Suprapubic skin (tissue), 4 donors: ENCODE data around the gene SPG7.

Source experiments
- EP300 ChIP-seq: sonication (generic); formaldehyde crosslinking; IDR thresholded peaks from one replicate; pipeline ENCODE4 v1.6.1; 2017; ENCODE audit warnings: antibody characterized with exemption
- POLR2A ChIP-seq, 2 donors: fragments of 450-650 bp; IDR thresholded peaks; one replicate each; pipeline ENCODE4 v1.6.1; 2017; ENCODE audit warnings: antibody characterized with exemption in 2 of 2, mild to moderate bottlenecking in 2 of 2, moderate library complexity in 2 of 2
- POLR2AphosphoS5 ChIP-seq, 3 donors: sonication (generic); formaldehyde crosslinking; IDR thresholded peaks; one replicate each; pipeline ENCODE4 v1.6.1; 2017; ENCODE audit warnings: antibody characterized with exemption in 3 of 3
- TF ChIP-seq, protein P1 (sequence below), 2 donors: fragments of 200-600 bp in 1 of 2; fragments of 450-650 bp in 1 of 2; sonication (generic) in 1 of 2; IDR thresholded peaks; one replicate each; pipeline ENCODE4 v1.5.1; 2016 to 2019; ENCODE audit warnings: antibody characterized with exemption in 2 of 2, mild to moderate bottlenecking in 1 of 2, moderate library complexity in 1 of 2

DNA sequence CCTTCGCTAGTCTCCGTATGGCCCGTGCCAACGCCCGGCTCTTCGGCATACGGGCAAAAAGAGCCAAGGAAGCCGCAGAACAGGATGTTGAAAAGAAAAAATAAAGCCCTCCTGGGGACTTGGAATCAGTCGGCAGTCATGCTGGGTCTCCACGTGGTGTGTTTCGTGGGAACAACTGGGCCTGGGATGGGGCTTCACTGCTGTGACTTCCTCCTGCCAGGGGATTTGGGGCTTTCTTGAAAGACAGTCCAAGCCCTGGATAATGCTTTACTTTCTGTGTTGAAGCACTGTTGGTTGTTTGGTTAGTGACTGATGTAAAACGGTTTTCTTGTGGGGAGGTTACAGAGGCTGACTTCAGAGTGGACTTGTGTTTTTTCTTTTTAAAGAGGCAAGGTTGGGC, 54.7 kb downstream of the SPG7 start:
- TF ChIP-seq, protein P1, sequence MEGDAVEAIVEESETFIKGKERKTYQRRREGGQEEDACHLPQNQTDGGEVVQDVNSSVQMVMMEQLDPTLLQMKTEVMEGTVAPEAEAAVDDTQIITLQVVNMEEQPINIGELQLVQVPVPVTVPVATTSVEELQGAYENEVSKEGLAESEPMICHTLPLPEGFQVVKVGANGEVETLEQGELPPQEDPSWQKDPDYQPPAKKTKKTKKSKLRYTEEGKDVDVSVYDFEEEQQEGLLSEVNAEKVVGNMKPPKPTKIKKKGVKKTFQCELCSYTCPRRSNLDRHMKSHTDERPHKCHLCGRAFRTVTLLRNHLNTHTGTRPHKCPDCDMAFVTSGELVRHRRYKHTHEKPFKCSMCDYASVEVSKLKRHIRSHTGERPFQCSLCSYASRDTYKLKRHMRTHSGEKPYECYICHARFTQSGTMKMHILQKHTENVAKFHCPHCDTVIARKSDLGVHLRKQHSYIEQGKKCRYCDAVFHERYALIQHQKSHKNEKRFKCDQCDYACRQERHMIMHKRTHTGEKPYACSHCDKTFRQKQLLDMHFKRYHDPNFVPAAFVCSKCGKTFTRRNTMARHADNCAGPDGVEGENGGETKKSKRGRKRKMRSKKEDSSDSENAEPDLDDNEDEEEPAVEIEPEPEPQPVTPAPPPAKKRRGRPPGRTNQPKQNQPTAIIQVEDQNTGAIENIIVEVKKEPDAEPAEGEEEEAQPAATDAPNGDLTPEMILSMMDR (IDR thresholded peaks at IDR 0.05) = no peak
- TF ChIP-seq POLR2AphosphoS5 (IDR thresholded peaks at IDR 0.05) = no peak
- no peak for TF ChIP-seq EP300
- TF ChIP-seq POLR2A (IDR thresholded peaks at IDR 0.05) = no peak
